Keratinocyte (primary cell): ENCODE measurements around the gene TYROBP. TPM values are rescaled to one million over a fixed set of nuclear protein-coding genes. Genes with fewer than 3 reads are reported as not detected.
A peak's percentile ranks its signal among the peaks of the same experiment; 100 is the strongest.

Experiments used
- DNase-seq: peaks from one replicate; pipeline ENCODE4 v3.0.0-alpha.2; 2011; ENCODE audit warnings: low read depth, missing footprints, low spot score
- FAIRE-seq: peaks from 2 replicates; lab custom pipeline; 2011; peaks lifted over from hg19 to GRCh38; lab: Jason Lieb, UNC
- H2AFZ ChIP-seq: 2 replicates; pipeline ENCODE4 v1.6.0; 2012; ENCODE audit warnings: low read length, control low read depth, inconsistent platforms; ENCODE audit not compliant: control insufficient read depth
- H3K27ac ChIP-seq: 2 replicates; pipeline ENCODE4 v1.5.1; 2011; ENCODE audit warnings: low read length; ENCODE audit not compliant: control insufficient read depth, insufficient read depth
- H3K27me3 ChIP-seq: 3 replicates; pipeline ENCODE4 v1.6.0; 2011; ENCODE audit warnings: low read length; ENCODE audit not compliant: control insufficient read depth, insufficient read depth; ENCODE audit errors: extremely low read depth
- H3K36me3 ChIP-seq, 2 experiments: 2 replicates in 1 of 2; 3 replicates in 1 of 2; pipeline ENCODE4 v1.5.1; 2011; ENCODE audit warnings: low read length in 2 of 2, mild to moderate bottlenecking in 1 of 2; ENCODE audit not compliant: control insufficient read depth in 2 of 2, insufficient read depth in 2 of 2; ENCODE audit errors: extremely low read depth in 1 of 2
- H3K4me1 ChIP-seq: 3 replicates; pipeline ENCODE4 v1.5.1; 2011; ENCODE audit warnings: low read length; ENCODE audit not compliant: control insufficient read depth, insufficient read depth; ENCODE audit errors: extremely low read depth
- H3K4me2 ChIP-seq: 3 replicates; pipeline ENCODE4 v1.6.0; 2011; ENCODE audit warnings: low read depth, low read length; ENCODE audit not compliant: control insufficient read depth, insufficient read depth; ENCODE audit errors: extremely low read depth
- H3K4me3 ChIP-seq, 3 experiments: fragments of 200-600 bp in 1 of 3; sonication (generic) in 1 of 3; 2 replicates in 2 of 3; 3 replicates in 1 of 3; pipeline ENCODE4 v1.5.1; 2011 to 2016; ENCODE audit warnings: low read length in 3 of 3, mild to moderate bottlenecking in 3 of 3, control low read depth in 2 of 3, inconsistent platforms in 1 of 3, low read depth in 1 of 3, mixed read lengths in 1 of 3, mixed run types in 1 of 3, moderate library complexity in 1 of 3; ENCODE audit not compliant: control insufficient read depth in 2 of 3, insufficient read depth in 2 of 3; ENCODE audit errors: extremely low read depth in 1 of 3
- H3K79me2 ChIP-seq: 2 replicates; pipeline ENCODE4 v1.6.0; 2012; ENCODE audit warnings: low read length; ENCODE audit not compliant: control insufficient read depth, insufficient read depth
- H3K9ac ChIP-seq: 3 replicates; pipeline ENCODE4 v1.6.0; 2011; ENCODE audit warnings: low read length; ENCODE audit not compliant: control insufficient read depth, insufficient read depth; ENCODE audit errors: extremely low read depth
- H3K9me1 ChIP-seq: 3 replicates; pipeline ENCODE4 v1.6.0; 2011; ENCODE audit warnings: low read length; ENCODE audit not compliant: control insufficient read depth, insufficient read depth; ENCODE audit errors: extremely low read depth
- H3K9me3 ChIP-seq: 2 replicates; pipeline ENCODE4 v1.5.1; 2012; ENCODE audit warnings: low read depth, low read length; ENCODE audit not compliant: control insufficient read depth
- H4K20me1 ChIP-seq: 3 replicates; pipeline ENCODE4 v1.6.0; 2011; ENCODE audit warnings: low read length; ENCODE audit not compliant: control insufficient read depth, insufficient read depth; ENCODE audit errors: extremely low read depth
- CTCF ChIP-seq, 3 experiments: IDR thresholded peaks in 1 of 3; conservative IDR thresholded peaks in 1 of 3; optimal IDR thresholded peaks in 1 of 3; 2 replicates in 2 of 3; 3 replicates in 1 of 3; pipeline versions ENCODE3 to v1.5.1; 2011; ENCODE audit warnings: low read length in 3 of 3, mild to moderate bottlenecking in 3 of 3, moderate library complexity in 2 of 3, control low read depth in 1 of 3, inconsistent platforms in 1 of 3; ENCODE audit not compliant: insufficient read depth in 2 of 3; ENCODE audit errors: extremely low read depth in 1 of 3
- EZH2 ChIP-seq: IDR thresholded peaks from one replicate; pipeline ENCODE4 v1.6.1; 2012; ENCODE audit warnings: inconsistent platforms, mild to moderate bottlenecking, low read length, moderate library complexity
- dilution Hi-C: fragments of 300-500 bp; cut with MboI; formaldehyde crosslinking; loops from one replicate; pipeline ENCODE4 v1.7.0; 2020; ENCODE audit warnings: low sequenced_read_pairs; ENCODE audit not compliant: extremely low pct_ligation_motif_present
- polyA plus RNA-seq, 5 experiments: library from polyadenylated mRNA; depleted of rRNA in 3 of 5; stranded (reverse) in 3 of 5; stranded (forward) in 1 of 5; unstranded in 1 of 5; fragments of >200 nt; gene quantifications; 1 replicate in 1 of 5; 2 replicates in 3 of 5; 3 replicates in 1 of 5; pipeline versions ENCODE4 v1.2.1 to v1.2.3, GENCODE V29; 2011 to 2012; ENCODE audit warnings: missing spikeins in 2 of 5, low read depth in 1 of 5, low replicate concordance in 1 of 5

TYROBP gene
- polyA plus RNA-seq, 1 donor (not counting 4 experiments of a cell fraction or from before 2014, with no cell fraction given) = not detected

DNA sequence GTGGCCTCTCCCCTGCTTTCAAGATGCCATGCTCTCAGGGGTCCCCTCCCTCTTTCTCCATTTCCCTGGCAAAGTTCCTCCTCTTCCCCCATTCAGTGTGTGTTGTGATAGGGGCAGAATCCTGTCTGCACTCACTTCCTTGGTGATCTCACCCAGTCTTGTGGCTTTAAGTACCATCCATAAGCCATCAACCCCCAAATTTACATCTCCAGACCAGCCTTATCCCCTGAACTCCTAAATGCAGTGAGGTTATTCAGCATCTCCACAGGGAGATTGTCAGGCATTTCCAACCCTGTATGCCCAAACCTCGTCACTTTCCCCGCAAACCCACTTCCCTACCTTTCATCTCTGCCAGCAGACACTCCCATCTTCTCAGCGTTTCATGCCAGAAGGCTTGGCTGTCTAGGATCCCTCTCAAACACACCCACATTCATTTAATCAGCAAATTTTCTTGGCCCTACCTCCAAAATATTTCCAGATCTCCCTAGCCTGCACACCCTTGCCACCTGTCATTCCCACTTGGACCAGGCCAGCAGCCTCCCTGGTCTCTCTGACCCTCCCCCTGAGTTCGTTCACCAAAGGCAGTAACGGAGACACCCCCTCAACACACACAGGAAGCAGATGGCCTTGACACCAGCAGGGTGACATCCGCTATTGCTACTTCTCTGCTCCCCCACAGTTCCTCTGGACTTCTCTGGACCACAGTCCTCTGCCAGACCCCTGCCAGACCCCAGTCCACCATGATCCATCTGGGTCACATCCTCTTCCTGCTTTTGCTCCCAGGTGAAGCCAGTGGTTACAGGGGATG, 6.0 kb downstream of the TYROBP start, which contains the start of gene HCST:
Gene HCST, plus strand, starts transcription at position 676 of the 808 bp plus-strand sequence. Its CDS starts 65 bp downstream, at position 741.
- peak; percentile 75 for FAIRE-seq
- TF ChIP-seq CTCF (optimal IDR thresholded peaks at IDR 0.05 in 1 of 3, IDR thresholded peaks at IDR 0.05 in 1 of 3, conservative IDR thresholded peaks at IDR 0.05 in 1 of 3; ENCODE audit: extremely low read depth in 1 of 3, insufficient read depth in 2 of 3, low read length in 3 of 3) = no peak
- TF ChIP-seq EZH2 = no peak

GRCh38 chr19:35901055-35901644, 6.9 kb downstream of the TYROBP start:
- H3K9me3 ChIP-seq = no peaks in the 10 kb centered on the region
- H3K36me3 ChIP-seq = peaks cover 3 to 11% of the 10 kb centered on the region in 2 experiments
- H3K4me3 ChIP-seq = no peak overlapping the region
- H2AFZ ChIP-seq = no peak overlapping the region
- no peaks in the 10 kb centered on the region for H3K27me3 ChIP-seq
- dilution Hi-C loops = no loop called here
- H3K9me1 ChIP-seq = no peaks in the 10 kb centered on the region
- FAIRE-seq (no peak), DNase-seq (no peak)
- peaks cover 30% of the 10 kb centered on the region for H3K4me1 ChIP-seq
- H3K27ac ChIP-seq = no peak overlapping the region
- H3K79me2 ChIP-seq = peaks cover 19% of the 10 kb centered on the region
- peak overlapping the region; percentile 86 for H3K4me2 ChIP-seq
- H3K9ac ChIP-seq = peak overlapping the region; percentile 90
- TF ChIP-seq CTCF (optimal IDR thresholded peaks at IDR 0.05 in 1 of 3, IDR thresholded peaks at IDR 0.05 in 1 of 3, conservative IDR thresholded peaks at IDR 0.05 in 1 of 3; ENCODE audit: extremely low read depth in 1 of 3, insufficient read depth in 2 of 3, low read length in 3 of 3) (no peak), EZH2 (no peak)
- H4K20me1 ChIP-seq = no peaks in the 10 kb centered on the region

More for the DNA sequence above, 6.0 kb downstream of the TYROBP start, which contains the start of gene HCST:
- Histone ChIP-seq H3K36me3 (peaks cover 0 to 5% of the 10 kb centered on the region in 2 experiments), H3K9me1 (no peaks in the 10 kb centered on the region), H4K20me1 (no peaks in the 10 kb centered on the region), H3K79me2 (peaks cover 16% of the 10 kb centered on the region), H3K27ac (peak within 1 kb of the TSS; percentile 30), H3K9ac (peak within 1 kb of the TSS; percentile 50), H3K9me3 (no peaks in the 10 kb centered on the region), H3K27me3 (no peaks in the 10 kb centered on the region), H3K4me3 (peak within 1 kb of the TSS in 2 of 3 experiments; percentile 16 to 47), H3K4me2 (peak within 1 kb of the TSS; percentile 74), H2AFZ (peak within 1 kb of the TSS; percentile 71), H3K4me1 (peaks cover 30% of the 10 kb centered on the region)
- no peak for DNase-seq
- dilution Hi-C loops = no loop called here
